ENCODE data around the gene DYNLL1. TPM values are rescaled to one million over a fixed set of nuclear protein-coding genes. Genes with fewer than 3 reads are reported as not detected.

Gene DYNLL1
- total and polyA plus RNA-seq, 2 of the 4 experiments (the other 2 are of a cell fraction), result 663 to 696 TPM

DNA sequence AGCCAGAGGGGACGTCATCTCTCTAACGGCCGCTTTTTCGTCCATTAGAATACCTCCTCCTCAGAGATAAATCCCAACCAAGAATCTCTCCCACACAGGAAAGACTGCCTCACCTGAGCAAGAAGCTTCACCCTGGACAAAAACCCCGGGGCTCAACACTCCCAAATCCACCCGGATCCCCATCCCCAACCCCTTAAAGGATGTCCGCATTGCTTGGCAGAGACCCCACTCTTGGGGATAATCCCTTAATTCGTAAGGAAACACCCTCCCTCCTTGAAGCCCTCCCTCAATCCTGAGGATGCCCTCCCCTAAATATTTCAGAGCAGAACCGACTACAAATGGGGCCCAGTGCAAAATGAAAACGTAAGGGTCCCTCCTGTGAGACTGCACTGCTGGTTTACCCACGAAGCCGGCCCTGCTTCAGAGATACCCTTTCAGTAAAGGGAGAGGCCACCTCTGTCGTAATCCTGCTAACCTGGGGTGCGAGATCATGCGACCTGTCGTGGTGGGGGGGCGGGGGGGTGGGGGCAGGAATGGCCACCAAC, 655 bp upstream of the DYNLL1 start (continued):
- TF ChIP-seq RFX5 (IDR thresholded peaks at IDR 0.05; ENCODE audit: low read depth, low read length), result no peak

DNA sequence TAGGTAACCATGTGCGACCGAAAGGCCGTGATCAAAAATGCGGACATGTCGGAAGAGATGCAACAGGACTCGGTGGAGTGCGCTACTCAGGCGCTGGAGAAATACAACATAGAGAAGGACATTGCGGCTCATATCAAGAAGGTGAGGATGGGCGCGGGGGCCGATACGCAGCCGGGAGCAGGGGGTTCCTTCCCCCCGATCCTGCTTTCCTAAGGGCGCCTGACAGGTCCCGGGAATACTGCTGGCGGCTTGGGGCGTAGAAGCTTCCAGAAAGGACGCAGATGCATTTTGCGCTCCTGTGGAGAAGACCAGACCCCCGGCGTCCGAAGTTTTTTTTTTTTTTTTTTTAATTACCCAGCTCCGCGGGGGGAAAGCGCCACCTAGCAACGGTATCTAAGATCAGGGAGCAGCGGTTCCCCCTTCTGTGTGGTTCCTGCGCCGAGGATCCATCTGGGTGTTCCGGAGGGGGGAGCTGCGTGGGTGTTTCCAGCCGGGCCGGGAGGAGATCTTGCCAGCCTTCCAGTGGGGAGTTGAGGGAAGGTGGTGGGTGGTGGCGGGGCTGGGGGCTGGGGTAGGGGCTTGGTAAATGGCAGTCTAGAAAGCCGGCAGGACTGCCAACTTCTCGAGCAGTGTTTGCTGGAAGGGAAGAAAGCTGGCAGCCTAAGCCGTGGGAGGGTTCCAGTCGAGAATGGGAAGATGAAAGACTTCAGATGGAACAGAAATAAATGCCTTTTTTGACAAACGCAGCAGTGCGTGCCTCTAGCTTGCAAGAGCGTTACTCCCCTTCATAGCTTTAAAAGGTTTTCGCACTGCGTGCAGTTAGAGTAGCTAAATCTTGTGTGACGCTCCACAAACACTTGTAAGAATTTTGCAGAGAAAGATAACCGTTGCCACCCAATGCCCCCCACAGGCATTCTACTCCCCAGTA, 764 bp downstream of the DYNLL1 start:
- H3K18ac ChIP-seq (ENCODE audit: low read depth, low read length), result no peak overlapping the region
- no peak overlapping the region for H2BK120ac ChIP-seq (ENCODE audit: low read depth, low read length)
- peaks cover 1% of the 10 kb centered on the region for H3K4me1 ChIP-seq (ENCODE audit: control insufficient read depth, insufficient read depth, low read length)
- H4K5ac ChIP-seq (ENCODE audit: low read depth, low read length), result no peak overlapping the region
- peak; percentile 33 for ATAC-seq (ENCODE audit: low read depth)
- peak overlapping the region; percentile 73 for H2BK5ac ChIP-seq (ENCODE audit: low read depth, low read length, poor library complexity, severe bottlenecking)
- intact Hi-C loops (cut with micrococcal nuclease) (loop anchor here (1.0 to 2.0 kb wide), 2 partner anchors 27 to 32 kb away; partner anchors contain the start of genes COQ5 and SRSF9), in situ Hi-C loops (cut with MboI; ENCODE audit: low sequenced_read_pairs) (no loop called here), dilution Hi-C loops (cut with HindIII; ENCODE audit: low sequenced_read_pairs, unreplicated experiment) (no loop called here)
- peak overlapping the region; percentile 76 for H3K4me3 ChIP-seq (ENCODE audit: insufficient read depth, low read depth, low read length)
- WGBS, 2 experiments (ENCODE audit: extremely low coverage in 2 of 2, insufficient read length in 1 of 2), result 0% methylated on average over 9 of the region's 47 CpGs; no CpG with 5 or more reads in 1 of the 2 experiments
- peaks cover 27% of the 10 kb centered on the region for H4K20me1 ChIP-seq (ENCODE audit: insufficient read depth, low read length)
- no peak overlapping the region for H2BK20ac ChIP-seq (ENCODE audit: low read depth, low read length)
- peak overlapping the region; percentile 74 for H2AFZ ChIP-seq (replicated peaks; ENCODE audit: low read length, poor library complexity)
- H3K14ac ChIP-seq (replicated peaks; ENCODE audit: low read depth, low read length), result peak overlapping the region; percentile 87
- H4K91ac ChIP-seq (ENCODE audit: insufficient read depth, low read depth, low read length), result peak overlapping the region; percentile 4; the same call in 1 of the 2 replicates
- peak; percentile 56 for DNase-seq
- peak overlapping the region; percentile 78 for H3K27ac ChIP-seq (ENCODE audit: insufficient read depth, low read length)
- H3K4me2 ChIP-seq (ENCODE audit: low read depth, low read length), result peak overlapping the region; percentile 95
- POLR2A ChIA-PET (ENCODE audit: unreplicated experiment), result interaction anchor here (0.6 to 0.7 kb wide), 4 partner anchors 8 to 400 kb away, joined by 3 to 6 read pairs (median 4); no protein-coding TSS in a partner anchor
- peaks cover 10% of the 10 kb centered on the region for H3K36me3 ChIP-seq (ENCODE audit: control insufficient read depth, insufficient read depth, low read length)
- no peaks in the 10 kb centered on the region for H3K9me3 ChIP-seq (ENCODE audit: control insufficient read depth, insufficient read depth, low read length)
- H3K23ac ChIP-seq (ENCODE audit: low read depth, low read length), result peak overlapping the region; percentile 65
- no peak overlapping the region for H2BK15ac ChIP-seq (ENCODE audit: low read depth, low read length)
- H3K4ac ChIP-seq (ENCODE audit: low read depth, low read length), result peak overlapping the region; percentile 78
- H3K27me3 ChIP-seq (ENCODE audit: control insufficient read depth, insufficient read depth, low read length), result no peaks in the 10 kb centered on the region
- H4K8ac ChIP-seq (ENCODE audit: low read depth in 2 of 2, low read length in 2 of 2), result peak overlapping the region in 1 of 2 experiments; percentile 26; a peak in 1 of 4 replicates
- H3K9me1 ChIP-seq (ENCODE audit: insufficient read depth, low read length), result peaks cover 2% of the 10 kb centered on the region; the same call in 1 of the 2 replicates
- H3K9ac ChIP-seq (ENCODE audit: low read depth, low read length), result peak overlapping the region; percentile 70
- H2AK5ac ChIP-seq (ENCODE audit: low read depth, low read length), result peak overlapping the region; percentile 22
- peak overlapping the region; percentile 98 for H2AK9ac ChIP-seq (replicated peaks; ENCODE audit: low read depth, low read length, poor library complexity)
- BruUV-seq (replicated peaks), result no TSS peak
- CTCF ChIA-PET, result interaction anchor here (0.6 to 1.2 kb wide), 4 partner anchors 21 to 410 kb away, joined by 3 to 6 read pairs (median 4); no protein-coding TSS in a partner anchor
- H3K56ac ChIP-seq (ENCODE audit: extremely low read depth, insufficient read depth, low read length), result peak overlapping the region; percentile 54; the same call in 1 of the 2 replicates
- peaks cover 10 to 37% of the 10 kb centered on the region in 2 experiments for H3K79me1 ChIP-seq (ENCODE audit: low read depth in 1 of 2, low read length in 2 of 2)
- TF ChIP-seq NFE2L2 (IDR thresholded peaks at IDR 0.05; ENCODE audit: low read depth, low read length) (no peak), FOS (IDR thresholded peaks at IDR 0.05; ENCODE audit: low read depth, low read length) (no peak), MAFK (IDR thresholded peaks at IDR 0.05; ENCODE audit: low read depth, low read length) (no peak), CHD1 (IDR thresholded peaks at IDR 0.05; ENCODE audit: low read depth, low read length) (no peak), RCOR1 (IDR thresholded peaks at IDR 0.05; ENCODE audit: insufficient replicate concordance, low read length) (no peak), POLR2A (IDR thresholded peaks at IDR 0.05; ENCODE audit: low read depth, low read length) (no peak), CEBPB (IDR thresholded peaks at IDR 0.05; ENCODE audit: low read depth, low read length) (no peak), RAD21 (IDR thresholded peaks at IDR 0.05; ENCODE audit: low read length) (peak; percentile 8; the same call in 1 of the 2 replicates), RFX5 (IDR thresholded peaks at IDR 0.05; ENCODE audit: low read depth, low read length) (no peak), BHLHE40 (IDR thresholded peaks at IDR 0.05; ENCODE audit: low read depth, low read length) (no peak)
- TF ChIP-seq, protein P1, sequence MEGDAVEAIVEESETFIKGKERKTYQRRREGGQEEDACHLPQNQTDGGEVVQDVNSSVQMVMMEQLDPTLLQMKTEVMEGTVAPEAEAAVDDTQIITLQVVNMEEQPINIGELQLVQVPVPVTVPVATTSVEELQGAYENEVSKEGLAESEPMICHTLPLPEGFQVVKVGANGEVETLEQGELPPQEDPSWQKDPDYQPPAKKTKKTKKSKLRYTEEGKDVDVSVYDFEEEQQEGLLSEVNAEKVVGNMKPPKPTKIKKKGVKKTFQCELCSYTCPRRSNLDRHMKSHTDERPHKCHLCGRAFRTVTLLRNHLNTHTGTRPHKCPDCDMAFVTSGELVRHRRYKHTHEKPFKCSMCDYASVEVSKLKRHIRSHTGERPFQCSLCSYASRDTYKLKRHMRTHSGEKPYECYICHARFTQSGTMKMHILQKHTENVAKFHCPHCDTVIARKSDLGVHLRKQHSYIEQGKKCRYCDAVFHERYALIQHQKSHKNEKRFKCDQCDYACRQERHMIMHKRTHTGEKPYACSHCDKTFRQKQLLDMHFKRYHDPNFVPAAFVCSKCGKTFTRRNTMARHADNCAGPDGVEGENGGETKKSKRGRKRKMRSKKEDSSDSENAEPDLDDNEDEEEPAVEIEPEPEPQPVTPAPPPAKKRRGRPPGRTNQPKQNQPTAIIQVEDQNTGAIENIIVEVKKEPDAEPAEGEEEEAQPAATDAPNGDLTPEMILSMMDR (conservative IDR thresholded peaks at IDR 0.05; ENCODE audit: low read depth, low read length), result no peak
- TF ChIP-seq, protein P2, sequence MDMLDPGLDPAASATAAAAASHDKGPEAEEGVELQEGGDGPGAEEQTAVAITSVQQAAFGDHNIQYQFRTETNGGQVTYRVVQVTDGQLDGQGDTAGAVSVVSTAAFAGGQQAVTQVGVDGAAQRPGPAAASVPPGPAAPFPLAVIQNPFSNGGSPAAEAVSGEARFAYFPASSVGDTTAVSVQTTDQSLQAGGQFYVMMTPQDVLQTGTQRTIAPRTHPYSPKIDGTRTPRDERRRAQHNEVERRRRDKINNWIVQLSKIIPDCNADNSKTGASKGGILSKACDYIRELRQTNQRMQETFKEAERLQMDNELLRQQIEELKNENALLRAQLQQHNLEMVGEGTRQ (IDR thresholded peaks at IDR 0.05; ENCODE audit: low read depth, low read length), result no peak

Measured in IMR-90 (cell line).